Measurements from ENCODE around the gene PAGR1. TPM values are rescaled to one million over a fixed set of nuclear protein-coding genes. Genes with fewer than 3 reads are reported as not detected.
A peak's percentile ranks its signal among the peaks of the same experiment; 100 is the strongest.

PAGR1 gene
- total and polyA plus RNA-seq, 2 of the 13 experiments (the other 11 are each of a cell fraction or from before 2014, with no cell fraction given) = 9.8 to 66.4 TPM

DNA sequence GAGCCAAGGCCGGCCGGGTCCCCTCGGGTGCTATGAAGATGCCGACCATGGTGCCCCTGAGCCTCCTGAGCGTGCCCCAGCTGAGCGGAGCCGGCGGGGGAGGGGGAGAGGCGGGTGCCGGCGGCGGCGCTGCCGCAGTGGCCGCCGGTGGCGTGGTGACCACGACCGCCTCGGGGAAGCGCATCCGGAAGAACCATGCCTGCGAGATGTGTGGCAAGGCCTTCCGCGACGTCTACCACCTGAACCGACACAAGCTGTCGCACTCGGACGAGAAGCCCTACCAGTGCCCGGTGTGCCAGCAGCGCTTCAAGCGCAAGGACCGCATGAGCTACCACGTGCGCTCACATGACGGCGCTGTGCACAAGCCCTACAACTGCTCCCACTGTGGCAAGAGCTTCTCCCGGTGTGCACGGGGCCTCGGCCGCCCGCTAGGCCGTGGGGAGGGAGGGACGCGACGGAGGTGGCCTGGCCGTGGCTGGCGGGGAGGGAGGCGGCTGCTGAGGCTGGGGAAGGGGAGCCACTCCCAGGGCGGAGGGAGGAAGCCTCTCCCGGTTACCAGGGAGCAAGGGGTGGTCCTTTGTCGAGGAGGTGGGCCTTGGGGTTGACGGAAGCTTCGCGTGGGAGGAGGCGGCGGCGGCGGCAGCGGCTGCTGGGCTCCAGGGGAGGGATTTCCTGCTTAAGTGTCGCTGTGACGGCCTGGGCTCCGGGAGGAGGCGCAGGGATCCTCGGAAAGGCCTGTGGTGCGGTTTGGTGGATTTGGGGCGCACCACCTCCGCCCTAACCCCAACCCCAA, 8.3 kb upstream of the PAGR1 start (continued):
- TF ChIP-seq, protein P1, sequence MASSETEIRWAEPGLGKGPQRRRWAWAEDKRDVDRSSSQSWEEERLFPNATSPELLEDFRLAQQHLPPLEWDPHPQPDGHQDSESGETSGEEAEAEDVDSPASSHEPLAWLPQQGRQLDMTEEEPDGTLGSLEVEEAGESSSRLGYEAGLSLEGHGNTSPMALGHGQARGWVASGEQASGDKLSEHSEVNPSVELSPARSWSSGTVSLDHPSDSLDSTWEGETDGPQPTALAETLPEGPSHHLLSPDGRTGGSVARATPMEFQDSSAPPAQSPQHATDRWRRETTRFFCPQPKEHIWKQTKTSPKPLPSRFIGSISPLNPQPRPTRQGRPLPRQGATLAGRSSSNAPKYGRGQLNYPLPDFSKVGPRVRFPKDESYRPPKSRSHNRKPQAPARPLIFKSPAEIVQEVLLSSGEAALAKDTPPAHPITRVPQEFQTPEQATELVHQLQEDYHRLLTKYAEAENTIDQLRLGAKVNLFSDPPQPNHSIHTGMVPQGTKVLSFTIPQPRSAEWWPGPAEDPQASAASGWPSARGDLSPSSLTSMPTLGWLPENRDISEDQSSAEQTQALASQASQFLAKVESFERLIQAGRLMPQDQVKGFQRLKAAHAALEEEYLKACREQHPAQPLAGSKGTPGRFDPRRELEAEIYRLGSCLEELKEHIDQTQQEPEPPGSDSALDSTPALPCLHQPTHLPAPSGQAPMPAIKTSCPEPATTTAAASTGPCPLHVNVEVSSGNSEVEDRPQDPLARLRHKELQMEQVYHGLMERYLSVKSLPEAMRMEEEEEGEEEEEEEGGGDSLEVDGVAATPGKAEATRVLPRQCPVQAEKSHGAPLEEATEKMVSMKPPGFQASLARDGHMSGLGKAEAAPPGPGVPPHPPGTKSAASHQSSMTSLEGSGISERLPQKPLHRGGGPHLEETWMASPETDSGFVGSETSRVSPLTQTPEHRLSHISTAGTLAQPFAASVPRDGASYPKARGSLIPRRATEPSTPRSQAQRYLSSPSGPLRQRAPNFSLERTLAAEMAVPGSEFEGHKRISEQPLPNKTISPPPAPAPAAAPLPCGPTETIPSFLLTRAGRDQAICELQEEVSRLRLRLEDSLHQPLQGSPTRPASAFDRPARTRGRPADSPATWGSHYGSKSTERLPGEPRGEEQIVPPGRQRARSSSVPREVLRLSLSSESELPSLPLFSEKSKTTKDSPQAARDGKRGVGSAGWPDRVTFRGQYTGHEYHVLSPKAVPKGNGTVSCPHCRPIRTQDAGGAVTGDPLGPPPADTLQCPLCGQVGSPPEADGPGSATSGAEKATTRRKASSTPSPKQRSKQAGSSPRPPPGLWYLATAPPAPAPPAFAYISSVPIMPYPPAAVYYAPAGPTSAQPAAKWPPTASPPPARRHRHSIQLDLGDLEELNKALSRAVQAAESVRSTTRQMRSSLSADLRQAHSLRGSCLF (CRISPR knock-in tag; IDR thresholded peaks at IDR 0.05; ENCODE audit: borderline replicate concordance) = peak; percentile 93
- TF ChIP-seq, protein P2, sequence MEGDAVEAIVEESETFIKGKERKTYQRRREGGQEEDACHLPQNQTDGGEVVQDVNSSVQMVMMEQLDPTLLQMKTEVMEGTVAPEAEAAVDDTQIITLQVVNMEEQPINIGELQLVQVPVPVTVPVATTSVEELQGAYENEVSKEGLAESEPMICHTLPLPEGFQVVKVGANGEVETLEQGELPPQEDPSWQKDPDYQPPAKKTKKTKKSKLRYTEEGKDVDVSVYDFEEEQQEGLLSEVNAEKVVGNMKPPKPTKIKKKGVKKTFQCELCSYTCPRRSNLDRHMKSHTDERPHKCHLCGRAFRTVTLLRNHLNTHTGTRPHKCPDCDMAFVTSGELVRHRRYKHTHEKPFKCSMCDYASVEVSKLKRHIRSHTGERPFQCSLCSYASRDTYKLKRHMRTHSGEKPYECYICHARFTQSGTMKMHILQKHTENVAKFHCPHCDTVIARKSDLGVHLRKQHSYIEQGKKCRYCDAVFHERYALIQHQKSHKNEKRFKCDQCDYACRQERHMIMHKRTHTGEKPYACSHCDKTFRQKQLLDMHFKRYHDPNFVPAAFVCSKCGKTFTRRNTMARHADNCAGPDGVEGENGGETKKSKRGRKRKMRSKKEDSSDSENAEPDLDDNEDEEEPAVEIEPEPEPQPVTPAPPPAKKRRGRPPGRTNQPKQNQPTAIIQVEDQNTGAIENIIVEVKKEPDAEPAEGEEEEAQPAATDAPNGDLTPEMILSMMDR (CRISPR knock-in tag; IDR thresholded peaks at IDR 0.05) = peak; percentile 89
- TF ChIP-seq, protein P3, sequence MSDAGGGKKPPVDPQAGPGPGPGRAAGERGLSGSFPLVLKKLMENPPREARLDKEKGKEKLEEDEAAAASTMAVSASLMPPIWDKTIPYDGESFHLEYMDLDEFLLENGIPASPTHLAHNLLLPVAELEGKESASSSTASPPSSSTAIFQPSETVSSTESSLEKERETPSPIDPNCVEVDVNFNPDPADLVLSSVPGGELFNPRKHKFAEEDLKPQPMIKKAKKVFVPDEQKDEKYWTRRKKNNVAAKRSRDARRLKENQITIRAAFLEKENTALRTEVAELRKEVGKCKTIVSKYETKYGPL (CRISPR knock-in tag; IDR thresholded peaks at IDR 0.05) = peak; percentile 88; the same call in 1 of the 2 replicates
- TF ChIP-seq MAFG (CRISPR knock-in tag; IDR thresholded peaks at IDR 0.05) = no peak
- peak; percentile 94; the same call in 1 of the 2 replicates for TF ChIP-seq ZNF557 (CRISPR knock-in tag; IDR thresholded peaks at IDR 0.05)
- peak; percentile 98 for TF ChIP-seq MXD4 (CRISPR knock-in tag; IDR thresholded peaks at IDR 0.05)
- no peak for TF ChIP-seq TCF7 (IDR thresholded peaks at IDR 0.05; ENCODE audit: low read depth)
- TF ChIP-seq RBM22 (optimal IDR thresholded peaks at IDR 0.05; ENCODE audit: low read length) = peak; percentile 83
- TF ChIP-seq GTF3A (CRISPR knock-in tag; conservative IDR thresholded peaks at IDR 0.05) = peak; percentile 84; the same call in 1 of the 2 replicates
- no peak for TF ChIP-seq ZNF644 (CRISPR knock-in tag; IDR thresholded peaks at IDR 0.05; ENCODE audit: low read depth)
- peak; percentile 72 for TF ChIP-seq ZNF496 (CRISPR knock-in tag; IDR thresholded peaks at IDR 0.05; ENCODE audit: insufficient replicate concordance)
- TF ChIP-seq GTF2F1 (IDR thresholded peaks at IDR 0.05; ENCODE audit: low read length) = no peak
- TF ChIP-seq, protein P4, sequence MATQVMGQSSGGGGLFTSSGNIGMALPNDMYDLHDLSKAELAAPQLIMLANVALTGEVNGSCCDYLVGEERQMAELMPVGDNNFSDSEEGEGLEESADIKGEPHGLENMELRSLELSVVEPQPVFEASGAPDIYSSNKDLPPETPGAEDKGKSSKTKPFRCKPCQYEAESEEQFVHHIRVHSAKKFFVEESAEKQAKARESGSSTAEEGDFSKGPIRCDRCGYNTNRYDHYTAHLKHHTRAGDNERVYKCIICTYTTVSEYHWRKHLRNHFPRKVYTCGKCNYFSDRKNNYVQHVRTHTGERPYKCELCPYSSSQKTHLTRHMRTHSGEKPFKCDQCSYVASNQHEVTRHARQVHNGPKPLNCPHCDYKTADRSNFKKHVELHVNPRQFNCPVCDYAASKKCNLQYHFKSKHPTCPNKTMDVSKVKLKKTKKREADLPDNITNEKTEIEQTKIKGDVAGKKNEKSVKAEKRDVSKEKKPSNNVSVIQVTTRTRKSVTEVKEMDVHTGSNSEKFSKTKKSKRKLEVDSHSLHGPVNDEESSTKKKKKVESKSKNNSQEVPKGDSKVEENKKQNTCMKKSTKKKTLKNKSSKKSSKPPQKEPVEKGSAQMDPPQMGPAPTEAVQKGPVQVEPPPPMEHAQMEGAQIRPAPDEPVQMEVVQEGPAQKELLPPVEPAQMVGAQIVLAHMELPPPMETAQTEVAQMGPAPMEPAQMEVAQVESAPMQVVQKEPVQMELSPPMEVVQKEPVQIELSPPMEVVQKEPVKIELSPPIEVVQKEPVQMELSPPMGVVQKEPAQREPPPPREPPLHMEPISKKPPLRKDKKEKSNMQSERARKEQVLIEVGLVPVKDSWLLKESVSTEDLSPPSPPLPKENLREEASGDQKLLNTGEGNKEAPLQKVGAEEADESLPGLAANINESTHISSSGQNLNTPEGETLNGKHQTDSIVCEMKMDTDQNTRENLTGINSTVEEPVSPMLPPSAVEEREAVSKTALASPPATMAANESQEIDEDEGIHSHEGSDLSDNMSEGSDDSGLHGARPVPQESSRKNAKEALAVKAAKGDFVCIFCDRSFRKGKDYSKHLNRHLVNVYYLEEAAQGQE (IDR thresholded peaks at IDR 0.05; ENCODE audit: borderline replicate concordance in 1 of 2, low read depth in 1 of 2, low read length in 2 of 2) = no peak
- TF ChIP-seq ZNF841 (CRISPR knock-in tag; IDR thresholded peaks at IDR 0.05; ENCODE audit: borderline replicate concordance) = peak; percentile 94; the same call in 1 of the 2 replicates
- TF ChIP-seq ARNT (IDR thresholded peaks at IDR 0.05) = no peak
- TF ChIP-seq, protein P5, sequence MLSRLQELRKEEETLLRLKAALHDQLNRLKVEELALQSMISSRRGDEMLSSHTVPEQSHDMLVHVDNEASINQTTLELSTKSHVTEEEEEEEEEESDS (CRISPR knock-in tag; IDR thresholded peaks at IDR 0.05; ENCODE audit: borderline replicate concordance) = peak; percentile 87; the same call in 1 of the 2 replicates
- no peak for TF ChIP-seq LCORL (IDR thresholded peaks at IDR 0.05)
- peak; percentile 93 for TF ChIP-seq LCORL (CRISPR knock-in tag; IDR thresholded peaks at IDR 0.05)
- peak; percentile 96 for TF ChIP-seq ZNF138 (CRISPR knock-in tag; IDR thresholded peaks at IDR 0.05; ENCODE audit: low read depth)

Data from HepG2 (cell line).